PC-3 (cell line): ENCODE results near the gene SDK1. TPM values are rescaled to one million over a fixed set of nuclear protein-coding genes. Genes with fewer than 3 reads are reported as not detected.

ENCODE experiments used
- ATAC-seq: fragments of 200-7000 bp; cut with Tn5 transposase; 2 replicates; pipeline ENCODE4 v1.9.1; 2020; ENCODE audit warnings: mild to moderate bottlenecking, moderate library complexity
- BruUV-seq: library from RNA; stranded (reverse); fragments of 400-500 nt; replicated peaks from 2 replicates; lab custom pipeline; 2021; lab: Mats Ljungman, UMichigan
- CTCF ChIA-PET: fragments of 300-600 bp; sonication (Branson Sonifier 250); formaldehyde crosslinking; loops from one replicate; lab custom pipeline; 2022; ENCODE audit warnings: antibody characterized with exemption; lab: Charles Lee
- POLR2A ChIA-PET: fragments of 300-600 bp; sonication (Branson Sonifier 250); formaldehyde crosslinking; loops from one replicate; lab custom pipeline; 2022; ENCODE audit warnings: antibody characterized with exemption; ENCODE audit not compliant: unreplicated experiment; lab: Charles Lee
- DNase-seq: peaks from one replicate; pipeline ENCODE4 v3.0.0-alpha.2; 2015
- H2AFZ ChIP-seq: fragments of 300-600 bp; sonication (generic); 2 replicates; pipeline ENCODE4 v1.6.0; 2016; ENCODE audit warnings: antibody characterized with exemption, low read length
- H3F3A ChIP-seq: fragments of 300-600 bp; sonication (generic); one replicate; pipeline ENCODE4 v1.6.0; 2017; ENCODE audit warnings: antibody characterized with exemption, low read length, control low read depth, mild to moderate bottlenecking; ENCODE audit not compliant: unreplicated experiment
- H3K27ac ChIP-seq: fragments of 300-600 bp; sonication (generic); 2 replicates; pipeline ENCODE4 v1.5.1; 2016; ENCODE audit warnings: mild to moderate bottlenecking, low read length
- H3K27me3 ChIP-seq: fragments of 300-600 bp; sonication (generic); 2 replicates; pipeline ENCODE4 v1.6.1; 2016; ENCODE audit warnings: low read length, mixed read lengths
- H3K36me3 ChIP-seq: fragments of 300-600 bp; sonication (generic); 2 replicates; pipeline ENCODE4 v1.6.1; 2016; ENCODE audit warnings: low read depth, mixed run types, low read length, mixed read lengths
- H3K4me1 ChIP-seq: fragments of 300-600 bp; sonication (generic); 2 replicates; pipeline ENCODE4 v1.5.1; 2016; ENCODE audit warnings: low read length; ENCODE audit not compliant: insufficient read depth
- H3K4me2 ChIP-seq: fragments of 300-600 bp; sonication (generic); 2 replicates; pipeline ENCODE4 v1.6.0; 2016; ENCODE audit warnings: low read length
- H3K4me3 ChIP-seq: fragments of 300-600 bp; sonication (generic); 2 replicates; pipeline ENCODE4 v1.5.1; 2016; ENCODE audit warnings: mild to moderate bottlenecking, low read length, mixed read lengths
- H3K79me2 ChIP-seq: fragments of 300-600 bp; sonication (generic); 2 replicates; pipeline ENCODE4 v1.6.1; 2017; ENCODE audit warnings: low read length, mixed read lengths
- H3K9ac ChIP-seq: fragments of 300-600 bp; sonication (generic); 2 replicates; pipeline ENCODE4 v1.6.0; 2016; ENCODE audit warnings: mild to moderate bottlenecking, low read length
- H3K9me2 ChIP-seq: fragments of 300-600 bp; sonication (generic); replicated peaks from 2 replicates; pipeline ENCODE4 v1.6.1; 2016; ENCODE audit warnings: mixed run types, low read length, mixed read lengths
- H3K9me3 ChIP-seq: fragments of 300-600 bp; sonication (generic); 2 replicates; pipeline ENCODE4 v1.6.1; 2016; ENCODE audit warnings: low read length, mixed read lengths
- H4K20me1 ChIP-seq: fragments of 300-600 bp; sonication (generic); 2 replicates; pipeline ENCODE4 v1.6.1; 2016; ENCODE audit warnings: low read length, mixed read lengths
- CTCF ChIP-seq: fragments of 300-600 bp; sonication (generic); conservative IDR thresholded peaks from 2 replicates; pipeline ENCODE4 v1.5.1; 2017; ENCODE audit warnings: antibody characterized with exemption, low read depth, mild to moderate bottlenecking, low read length
- EZH2 ChIP-seq: fragments of 300-600 bp; sonication (generic); IDR thresholded peaks from one replicate; pipeline ENCODE4 v1.6.1; 2017; ENCODE audit warnings: antibody characterized with exemption, mild to moderate bottlenecking, low read length; ENCODE audit not compliant: unreplicated experiment
- EZH2phosphoT487 ChIP-seq: fragments of 300-600 bp; sonication (generic); IDR thresholded peaks from 2 replicates; pipeline ENCODE4 v1.6.1; 2018; ENCODE audit warnings: mild to moderate bottlenecking, antibody characterized with exemption, low read length, borderline replicate concordance
- intact Hi-C: fragments of 100-400 bp; cut with micrococcal nuclease; formaldehyde crosslinking; loops from 2 replicates; pipeline ENCODE4 v1.9.0; 2023
- total RNA-seq: library from RNA; depleted of rRNA; stranded (reverse); fragments of >200 nt; gene quantifications from 2 replicates; pipeline ENCODE4 v1.2.3, GENCODE V29; 2014

Gene SDK1
- total RNA-seq, 1 experiment from 2014 or later: 2.8 TPM

DNA sequence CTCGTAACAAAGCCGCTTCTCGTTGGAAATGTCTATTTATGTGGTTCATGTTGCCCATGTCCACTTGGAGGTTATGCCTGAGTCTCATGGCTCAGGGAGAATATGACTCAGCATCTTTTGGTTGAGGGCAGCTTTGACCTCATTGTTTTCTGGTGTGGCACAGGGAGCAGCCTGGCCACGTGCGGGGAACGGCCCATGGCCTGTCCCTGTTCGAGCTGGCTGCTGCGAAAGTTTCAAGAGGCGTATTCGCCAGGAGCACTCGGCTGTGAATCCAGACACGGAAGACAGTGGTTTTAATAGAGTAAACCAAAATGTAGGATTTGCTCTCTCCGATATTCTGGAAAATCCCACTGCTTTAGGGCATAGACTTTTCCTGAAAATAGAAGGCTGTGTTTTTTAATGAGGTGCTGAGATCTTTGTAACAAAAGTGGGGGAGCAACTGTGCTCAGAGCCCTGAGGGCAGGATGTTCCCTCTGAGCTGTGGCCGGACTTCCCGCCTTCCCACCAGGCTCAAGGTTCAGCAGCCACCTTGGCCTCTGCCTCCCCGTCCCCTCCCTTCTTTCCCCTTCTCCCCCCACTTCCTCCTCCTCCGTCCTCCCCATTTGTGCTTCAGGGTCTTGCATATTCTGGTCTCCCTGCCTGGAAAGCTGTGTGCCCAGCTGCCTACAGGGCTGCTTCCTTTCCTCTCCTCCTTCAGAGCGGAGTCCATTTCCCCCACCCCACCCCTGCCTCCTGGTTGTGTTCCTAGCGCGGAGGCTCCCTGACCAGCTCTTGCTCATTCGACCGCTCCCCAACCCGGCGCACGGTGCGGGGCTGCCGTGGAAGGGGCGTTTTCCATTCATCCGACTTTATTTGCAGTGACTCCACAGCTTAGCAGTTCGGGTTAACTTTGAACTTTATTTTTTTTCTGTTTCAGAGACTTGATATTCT, 642.0 kb downstream of the SDK1 start:
- no TSS peak for BruUV-seq
- intact Hi-C loops: no loop called here
- Histone ChIP-seq H3F3A (no peaks in the 10 kb centered on the region), H3K27me3 (no peaks in the 10 kb centered on the region), H3K36me3 (no peaks in the 10 kb centered on the region), H3K9me2 (no peaks in the 10 kb centered on the region), H4K20me1 (no peaks in the 10 kb centered on the region), H3K4me2 (no peak overlapping the region), H3K79me2 (no peaks in the 10 kb centered on the region), H3K4me1 (no peaks in the 10 kb centered on the region), H3K27ac (no peak overlapping the region), H3K9me3 (no peaks in the 10 kb centered on the region), H3K4me3 (no peak overlapping the region), H3K9ac (no peak overlapping the region), H2AFZ (no peak overlapping the region)
- DNase-seq (no peak), ATAC-seq (no peak)
- POLR2A ChIA-PET: no interaction called here
- TF ChIP-seq EZH2phosphoT487: no peak
- TF ChIP-seq CTCF: no peak
- TF ChIP-seq EZH2: no peak
- CTCF ChIA-PET: no interaction called here

DNA sequence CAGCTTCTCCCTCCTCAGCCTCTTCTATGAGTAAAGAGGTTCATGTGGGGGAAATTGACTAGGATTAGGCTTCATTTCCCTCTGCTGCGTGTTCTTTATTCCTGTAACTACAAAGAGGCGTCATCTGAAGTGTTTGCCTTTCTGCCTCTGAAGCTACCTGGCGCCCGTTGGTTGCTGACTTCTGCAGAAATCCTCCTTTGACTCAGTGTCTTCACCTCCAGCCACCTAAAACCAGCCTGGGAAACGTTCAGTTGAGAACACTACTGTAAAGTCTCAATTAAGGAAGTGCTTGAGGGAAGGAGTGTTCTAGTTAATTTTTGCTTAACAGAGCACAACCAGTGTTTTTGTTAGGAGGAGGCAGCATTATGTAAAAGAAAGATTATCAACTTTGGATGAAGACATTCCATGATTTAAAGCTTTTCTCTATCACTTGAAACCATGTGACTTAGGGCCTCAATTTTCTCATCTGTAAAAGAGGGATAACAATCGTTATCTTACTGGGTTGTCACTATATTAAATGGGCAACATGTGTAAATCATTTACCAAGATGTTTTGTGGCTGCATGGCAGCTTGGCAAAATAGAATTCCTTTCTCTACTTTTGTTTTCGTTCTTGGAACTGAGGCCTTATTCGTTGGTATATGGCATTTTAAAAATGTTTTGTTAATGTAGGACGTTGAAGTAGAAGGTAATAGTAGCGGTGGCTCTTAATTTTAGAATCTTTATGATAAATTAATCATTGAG, 642.9 kb downstream of the SDK1 start:
- Histone ChIP-seq H3K79me2 (no peaks in the 10 kb centered on the region), H3K4me2 (no peak overlapping the region), H3K27ac (no peak overlapping the region), H3K27me3 (no peaks in the 10 kb centered on the region), H3F3A (no peaks in the 10 kb centered on the region), H2AFZ (no peak overlapping the region), H3K9ac (no peak overlapping the region), H3K9me2 (no peaks in the 10 kb centered on the region), H4K20me1 (no peaks in the 10 kb centered on the region), H3K4me1 (no peaks in the 10 kb centered on the region), H3K4me3 (no peak overlapping the region), H3K9me3 (no peaks in the 10 kb centered on the region), H3K36me3 (no peaks in the 10 kb centered on the region)
- TF ChIP-seq CTCF (no peak), EZH2phosphoT487 (no peak), EZH2 (no peak)
- ChIA-PET POLR2A (no interaction called here), CTCF (no interaction called here)
- no peak for ATAC-seq
- no TSS peak for BruUV-seq
- intact Hi-C loops: no loop called here
- DNase-seq: no peak
